DND-41 (cell line): Measurements from ENCODE around the gene IKBKE.

ENCODE experiments used
- EZH2 ChIP-seq: IDR thresholded peaks from 3 replicates; pipeline ENCODE4 v1.6.1; 2012; ENCODE audit warnings: borderline replicate concordance, low read depth, mild to moderate bottlenecking, moderate library complexity, low read length, inconsistent platforms; ENCODE audit not compliant: severe bottlenecking
- TF ChIP-seq, protein P1 (sequence below): IDR thresholded peaks from 2 replicates; pipeline ENCODE4 v1.5.1; 2012; ENCODE audit warnings: borderline replicate concordance, low read length, moderate library complexity, mild to moderate bottlenecking; ENCODE audit not compliant: poor library complexity, severe bottlenecking; ENCODE audit errors: extremely low read depth

DNA sequence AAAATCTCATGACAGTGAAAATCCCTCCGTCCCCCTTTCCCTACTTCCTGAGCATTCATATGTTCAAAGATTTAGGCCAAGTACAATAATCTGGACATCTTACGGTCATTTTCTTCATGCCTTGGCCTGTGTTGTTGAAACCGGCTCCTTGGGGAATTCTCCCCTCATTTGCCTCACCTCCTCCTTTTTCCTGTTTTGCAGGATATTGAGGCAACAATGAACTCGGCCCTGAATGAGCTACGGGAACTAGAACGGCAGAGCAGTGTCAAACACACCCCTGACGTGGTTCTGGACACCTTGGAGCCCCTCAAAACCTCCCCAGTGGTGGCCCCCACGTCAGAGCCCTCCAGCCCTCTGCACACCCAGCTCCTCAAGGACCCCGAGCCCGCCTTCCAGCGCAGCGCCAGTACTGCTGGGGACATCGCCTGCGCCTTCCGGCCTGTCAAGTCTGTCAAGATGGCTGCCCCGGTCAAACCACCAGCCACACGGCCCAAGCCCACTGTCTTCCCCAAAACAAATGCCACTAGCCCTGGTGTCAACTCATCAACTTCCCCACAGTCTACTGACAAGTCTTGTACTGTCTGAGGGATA, 9.3 kb upstream of the IKBKE start:
- no peak for TF ChIP-seq EZH2
- TF ChIP-seq, protein P1, sequence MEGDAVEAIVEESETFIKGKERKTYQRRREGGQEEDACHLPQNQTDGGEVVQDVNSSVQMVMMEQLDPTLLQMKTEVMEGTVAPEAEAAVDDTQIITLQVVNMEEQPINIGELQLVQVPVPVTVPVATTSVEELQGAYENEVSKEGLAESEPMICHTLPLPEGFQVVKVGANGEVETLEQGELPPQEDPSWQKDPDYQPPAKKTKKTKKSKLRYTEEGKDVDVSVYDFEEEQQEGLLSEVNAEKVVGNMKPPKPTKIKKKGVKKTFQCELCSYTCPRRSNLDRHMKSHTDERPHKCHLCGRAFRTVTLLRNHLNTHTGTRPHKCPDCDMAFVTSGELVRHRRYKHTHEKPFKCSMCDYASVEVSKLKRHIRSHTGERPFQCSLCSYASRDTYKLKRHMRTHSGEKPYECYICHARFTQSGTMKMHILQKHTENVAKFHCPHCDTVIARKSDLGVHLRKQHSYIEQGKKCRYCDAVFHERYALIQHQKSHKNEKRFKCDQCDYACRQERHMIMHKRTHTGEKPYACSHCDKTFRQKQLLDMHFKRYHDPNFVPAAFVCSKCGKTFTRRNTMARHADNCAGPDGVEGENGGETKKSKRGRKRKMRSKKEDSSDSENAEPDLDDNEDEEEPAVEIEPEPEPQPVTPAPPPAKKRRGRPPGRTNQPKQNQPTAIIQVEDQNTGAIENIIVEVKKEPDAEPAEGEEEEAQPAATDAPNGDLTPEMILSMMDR: no peak
